Suprapubic skin (tissue), 4 donors: ENCODE measurements around the gene SGF29. TPM values are rescaled to one million over a fixed set of nuclear protein-coding genes. Genes with fewer than 3 reads are reported as not detected.

Experiments
- DNase-seq, 2 donors: peaks; one replicate each; pipeline ENCODE4 v3.0.0-alpha.2; 2019; ENCODE audit warnings: low spot score in 2 of 2
- H3K27ac ChIP-seq: fragments of 200-600 bp; sonication (generic); one replicate; pipeline ENCODE4 v1.5.1; 2019
- H3K27me3 ChIP-seq: fragments of 200-600 bp; sonication (generic); one replicate; pipeline ENCODE4 v1.5.1; 2019
- H3K36me3 ChIP-seq: fragments of 200-600 bp; sonication (generic); one replicate; pipeline ENCODE4 v1.5.1; 2019
- H3K4me1 ChIP-seq: fragments of 200-600 bp; sonication (generic); one replicate; pipeline ENCODE4 v1.5.1; 2019
- H3K4me3 ChIP-seq: fragments of 200-600 bp; sonication (generic); one replicate; pipeline ENCODE4 v1.5.1; 2019; ENCODE audit warnings: mild to moderate bottlenecking
- H3K9me3 ChIP-seq: fragments of 200-600 bp; sonication (generic); one replicate; pipeline ENCODE4 v1.5.1; 2019
- CTCF ChIP-seq, 2 donors: fragments of 200-600 bp in 1 of 2; fragments of 450-650 bp in 1 of 2; sonication (generic) in 1 of 2; IDR thresholded peaks; one replicate each; pipeline ENCODE4 v1.5.1; 2016 to 2019; ENCODE audit warnings: antibody characterized with exemption in 2 of 2, mild to moderate bottlenecking in 1 of 2, moderate library complexity in 1 of 2
- EP300 ChIP-seq: sonication (generic); formaldehyde crosslinking; IDR thresholded peaks from one replicate; pipeline ENCODE4 v1.6.1; 2017; ENCODE audit warnings: antibody characterized with exemption
- POLR2A ChIP-seq, 2 donors: fragments of 450-650 bp; IDR thresholded peaks; one replicate each; pipeline ENCODE4 v1.6.1; 2017; ENCODE audit warnings: antibody characterized with exemption in 2 of 2, mild to moderate bottlenecking in 2 of 2, moderate library complexity in 2 of 2
- POLR2AphosphoS5 ChIP-seq, 3 donors: sonication (generic); formaldehyde crosslinking; IDR thresholded peaks; one replicate each; pipeline ENCODE4 v1.6.1; 2017; ENCODE audit warnings: antibody characterized with exemption in 3 of 3
- WGBS: methylation state at CpG from one replicate; pipeline ENCODE4 v1.1.5; 2018; 5-methylcytosine and 5-hydroxymethylcytosine counted together
- total RNA-seq, 4 donors: library from RNA; depleted of rRNA; stranded (reverse); fragments of >200 nt; gene quantifications; one replicate each; pipeline ENCODE4 v1.1.0, GENCODE V29; 2016

The SGF29 gene
- total RNA-seq, 4 donors from 2014 or later, result 20.2 to 36.1 (median 24.8) TPM

GRCh38 chr16:28548306-28548802 is 5.4 kb upstream of the SGF29 start:
- 65% methylated on average over 10 of the region's 14 CpGs for WGBS
- no peak overlapping the region for H3K4me3 ChIP-seq
- peaks cover 13% of the 10 kb centered on the region for H3K4me1 ChIP-seq
- no peak for TF ChIP-seq CTCF (IDR thresholded peaks at IDR 0.05)
- TF ChIP-seq POLR2AphosphoS5 (IDR thresholded peaks at IDR 0.05), result no peak
- H3K27me3 ChIP-seq, result no peaks in the 10 kb centered on the region
- H3K9me3 ChIP-seq, result no peaks in the 10 kb centered on the region
- no peak for DNase-seq
- no peaks in the 10 kb centered on the region for H3K36me3 ChIP-seq
- no peak overlapping the region for H3K27ac ChIP-seq

- no peak for TF ChIP-seq EP300
- TF ChIP-seq CTCF (IDR thresholded peaks at IDR 0.05), result peak in 1 of 2 donors; percentile 44
- no peak for DNase-seq
- no peak overlapping the region for H3K27ac ChIP-seq
- no peaks in the 10 kb centered on the region for H3K27me3 ChIP-seq
- H3K4me3 ChIP-seq, result no peak overlapping the region
- no peaks in the 10 kb centered on the region for H3K9me3 ChIP-seq
- 29% methylated on average over 11 of the region's 11 CpGs for WGBS
- peaks cover 13% of the 10 kb centered on the region for H3K4me1 ChIP-seq
- H3K36me3 ChIP-seq, result no peaks in the 10 kb centered on the region
Observed at GRCh38 chr16:28549301-28549899, 4.3 kb upstream of the SGF29 start.

- 89% methylated on average over 15 of the region's 15 CpGs for WGBS
- H3K27me3 ChIP-seq, result no peaks in the 10 kb centered on the region
- H3K9me3 ChIP-seq, result no peaks in the 10 kb centered on the region
- H3K36me3 ChIP-seq, result peaks cover 10% of the 10 kb centered on the region
- H3K4me3 ChIP-seq, result peak overlapping the region; percentile 51
- peaks cover 12% of the 10 kb centered on the region for H3K4me1 ChIP-seq
- no peak for TF ChIP-seq POLR2A (IDR thresholded peaks at IDR 0.05)
- TF ChIP-seq EP300, result no peak
- TF ChIP-seq POLR2AphosphoS5 (IDR thresholded peaks at IDR 0.05), result no peak
- TF ChIP-seq CTCF (IDR thresholded peaks at IDR 0.05), result no peak
- DNase-seq, result no peak
- no peak overlapping the region for H3K27ac ChIP-seq
Observed at GRCh38 chr16:28554634-28555423, 1.1 kb downstream of the SGF29 start.

- Histone ChIP-seq H3K9me3 (no peaks in the 10 kb centered on the region), H3K27me3 (no peaks in the 10 kb centered on the region), H3K27ac (no peak overlapping the region), H3K4me3 (no peak overlapping the region), H3K4me1 (peaks cover 12% of the 10 kb centered on the region), H3K36me3 (peaks cover 10% of the 10 kb centered on the region)
- TF ChIP-seq EP300, result no peak
- TF ChIP-seq CTCF (IDR thresholded peaks at IDR 0.05), result no peak
- TF ChIP-seq POLR2A (IDR thresholded peaks at IDR 0.05), result no peak
- no peak for TF ChIP-seq POLR2AphosphoS5 (IDR thresholded peaks at IDR 0.05)
- DNase-seq, result no peak
- 90% methylated on average over 2 of the region's 2 CpGs for WGBS
Observed at GRCh38 chr16:28555561-28555960, 1.8 kb downstream of the SGF29 start.

- Histone ChIP-seq H3K36me3 (peaks cover 10% of the 10 kb centered on the region), H3K27ac (no peak overlapping the region), H3K4me1 (peaks cover 12% of the 10 kb centered on the region), H3K9me3 (no peaks in the 10 kb centered on the region), H3K27me3 (no peaks in the 10 kb centered on the region), H3K4me3 (no peak overlapping the region)
- TF ChIP-seq POLR2AphosphoS5 (IDR thresholded peaks at IDR 0.05) (no peak), POLR2A (IDR thresholded peaks at IDR 0.05) (no peak), EP300 (no peak), CTCF (IDR thresholded peaks at IDR 0.05) (no peak)
- WGBS, result 94% methylated on average over 2 of the region's 2 CpGs
- DNase-seq, result no peak
Observed at GRCh38 chr16:28556914-28557320, 3.2 kb downstream of the SGF29 start.
